HepG2 (cell line): ENCODE results near the gene PPP4R2. TPM values are rescaled to one million over a fixed set of nuclear protein-coding genes. Genes with fewer than 3 reads are reported as not detected.

Source experiments
- ATAC-seq: fragments of 200-7000 bp; cut with Tn5 transposase; 3 replicates; pipeline ENCODE4 v1.9.1; 2020; ENCODE audit warnings: mild to moderate bottlenecking, moderate library complexity
- BruUV-seq: library from RNA; stranded (reverse); fragments of 400-500 nt; replicated peaks from 2 replicates; lab custom pipeline; 2021; lab: Mats Ljungman, UMichigan
- CTCF ChIA-PET: fragments of 300-600 bp; formaldehyde crosslinking; extraction: SDS; loops from one replicate; lab custom pipeline; 2021; ENCODE audit warnings: low total read pairs, inconsistent platforms, low intra/inter-chr PET ratio; lab: Yijun Ruan, JAX
- POLR2A ChIA-PET: fragments of 350-600 bp; sonication (Branson Sonifier 250); formaldehyde crosslinking; loops from one replicate; lab custom pipeline; 2020; ENCODE audit warnings: antibody characterized with exemption, inconsistent platforms; lab: Yijun Ruan, JAX
- DNase-seq: peaks from one replicate; pipeline ENCODE4 v3.0.0-alpha.2; 2015; ENCODE audit warnings: low spot score
- FAIRE-seq: peaks from 3 replicates; lab custom pipeline; 2011; peaks lifted over from hg19 to GRCh38; lab: Jason Lieb, UNC
- H2AFZ ChIP-seq: one replicate; pipeline ENCODE4 v1.6.1; 2011; ENCODE audit warnings: low read length, inconsistent platforms
- H3K27ac ChIP-seq: fragments of 300-600 bp; 3 replicates; pipeline ENCODE4 v1.8.0; 2011; ENCODE audit warnings: mixed run types, mild to moderate bottlenecking, mixed read lengths, low read length, inconsistent platforms; ENCODE audit not compliant: insufficient read depth; ENCODE audit errors: extremely low read length
- H3K27me3 ChIP-seq, 2 experiments: fragments of 200-600 bp in 1 of 2; 2 replicates in 1 of 2; 3 replicates in 1 of 2; pipeline versions ENCODE4 v1.6.0 to v1.8.0; 2011; ENCODE audit warnings: low read length in 2 of 2, mild to moderate bottlenecking in 2 of 2, moderate library complexity in 2 of 2, inconsistent platforms in 1 of 2; ENCODE audit not compliant: insufficient read depth in 2 of 2, control insufficient read depth in 1 of 2
- H3K36me3 ChIP-seq, 2 experiments: fragments of 200-600 bp in 1 of 2; replicated peaks in 1 of 2; 2 replicates in 1 of 2; 3 replicates in 1 of 2; pipeline versions ENCODE4 v1.5.1 to v1.8.0; 2011; ENCODE audit warnings: low read length in 2 of 2, inconsistent platforms in 1 of 2; ENCODE audit not compliant: insufficient read depth in 2 of 2, control insufficient read depth in 1 of 2
- H3K4me1 ChIP-seq: 2 replicates; pipeline ENCODE4 v1.5.1; 2012; ENCODE audit warnings: low read length, inconsistent platforms; ENCODE audit not compliant: insufficient read depth
- H3K4me2 ChIP-seq: 2 replicates; pipeline ENCODE4 v1.6.0; 2011; ENCODE audit warnings: low read depth, low read length, inconsistent platforms
- H3K4me3 ChIP-seq, 3 experiments: fragments of 200-600 bp in 1 of 3; sonication (generic), shearing (Covaris generic) in 1 of 3; replicated peaks in 1 of 3; 2 replicates each; pipeline ENCODE4 v1.5.1; 2011 to 2016; ENCODE audit warnings: low read length in 3 of 3, inconsistent platforms in 2 of 3, low read depth in 2 of 3, mild to moderate bottlenecking in 2 of 3, control low read depth in 1 of 3, mixed read lengths in 1 of 3; ENCODE audit not compliant: insufficient read depth in 1 of 3
- H3K79me2 ChIP-seq: one replicate; pipeline ENCODE4 v1.6.1; 2011; ENCODE audit warnings: low read length, inconsistent platforms; ENCODE audit not compliant: insufficient read depth
- H3K9ac ChIP-seq: 2 replicates; pipeline ENCODE4 v1.6.0; 2011; ENCODE audit warnings: mild to moderate bottlenecking, low read depth, low read length, inconsistent platforms; ENCODE audit not compliant: insufficient read depth
- H3K9me3 ChIP-seq: 2 replicates; pipeline ENCODE4 v1.5.1; 2012; ENCODE audit warnings: mild to moderate bottlenecking, low read length
- H4K20me1 ChIP-seq: 2 replicates; pipeline ENCODE4 v1.6.0; 2011; ENCODE audit warnings: inconsistent platforms, mild to moderate bottlenecking, low read length, moderate library complexity; ENCODE audit not compliant: insufficient read depth
- CEBPB ChIP-seq: IDR thresholded peaks from 2 replicates; pipeline ENCODE4 v1.6.1; 2011; ENCODE audit warnings: low read depth, low read length, improper control_type of control experiment, borderline replicate concordance
- MLX ChIP-seq: IDR thresholded peaks from 2 replicates; pipeline ENCODE4 v1.6.1; 2016
- ZNF253 ChIP-seq: sonication (generic); formaldehyde crosslinking; IDR thresholded peaks from 2 replicates; pipeline ENCODE4 v1.8.0; 2022; ENCODE audit warnings: mild to moderate bottlenecking, missing genetic modification reagents, borderline replicate concordance
- ZNF629 ChIP-seq: sonication (generic); formaldehyde crosslinking; conservative IDR thresholded peaks from 2 replicates; pipeline ENCODE4 v1.5.0; 2020; ENCODE audit warnings: missing genetic modification reagents
- ZNF780A ChIP-seq: sonication (generic); formaldehyde crosslinking; IDR thresholded peaks from 2 replicates; pipeline ENCODE4 v1.8.0; 2022; ENCODE audit warnings: mild to moderate bottlenecking, missing genetic modification reagents, moderate library complexity
- WGBS: methylation state at CpG from one replicate; pipeline ENCODE4 v1.1.6; 2017; ENCODE audit warnings: low lambda C conversion rate; 5-methylcytosine and 5-hydroxymethylcytosine counted together
- in situ Hi-C: cut with HindIII; loops from 2 replicates; pipeline ENCODE4 v1.10.0; 2017; ENCODE audit warnings: low pct_unique_long_range_greater_than_20kb; ENCODE audit not compliant: extremely low pct_ligation_motif_present
- intact Hi-C: fragments of 100-400 bp; cut with micrococcal nuclease; formaldehyde crosslinking; loops from one replicate; pipeline ENCODE4 v1.10.0; 2022; ENCODE audit not compliant: unreplicated experiment
- polyA plus RNA-seq, 8 experiments: library from polyadenylated mRNA; depleted of rRNA in 3 of 8; stranded (reverse) in 7 of 8; unstranded in 1 of 8; fragments of >200 nt; fragmentation: Illumina TruSeq in 4 of 8; extraction: Trizol in 4 of 8; gene quantifications; 2 replicates each; pipeline versions ENCODE4 v1.2.1 to v1.2.3, GENCODE V29; 2011 to 2016; ENCODE audit warnings: low read depth in 4 of 8, missing spikeins in 1 of 8, mixed read lengths in 1 of 8; ENCODE audit not compliant: insufficient read depth in 1 of 8
- total RNA-seq, 5 experiments: library from RNA; depleted of rRNA; stranded (reverse); fragments of >200 nt; fragmentation: Illumina TruSeq; extraction: Trizol; gene quantifications; 2 replicates each; pipeline ENCODE4 v1.2.3, GENCODE V29; 2016; ENCODE audit warnings: low read depth in 1 of 5
- TF ChIP-seq, protein P1 (sequence below): sonication (generic); formaldehyde crosslinking; IDR thresholded peaks from 2 replicates; pipeline ENCODE4 v1.5.0; 2020; ENCODE audit warnings: mild to moderate bottlenecking, missing genetic modification reagents, moderate library complexity

The PPP4R2 gene
- total and polyA plus RNA-seq, 2 of the 13 experiments (the other 11 are each of a cell fraction or from before 2014, with no cell fraction given) = 22.3 to 161 TPM

GRCh38 chr3:73094129-73094528, 97.5 kb downstream of the PPP4R2 start (continued):
- TF ChIP-seq, protein P1, sequence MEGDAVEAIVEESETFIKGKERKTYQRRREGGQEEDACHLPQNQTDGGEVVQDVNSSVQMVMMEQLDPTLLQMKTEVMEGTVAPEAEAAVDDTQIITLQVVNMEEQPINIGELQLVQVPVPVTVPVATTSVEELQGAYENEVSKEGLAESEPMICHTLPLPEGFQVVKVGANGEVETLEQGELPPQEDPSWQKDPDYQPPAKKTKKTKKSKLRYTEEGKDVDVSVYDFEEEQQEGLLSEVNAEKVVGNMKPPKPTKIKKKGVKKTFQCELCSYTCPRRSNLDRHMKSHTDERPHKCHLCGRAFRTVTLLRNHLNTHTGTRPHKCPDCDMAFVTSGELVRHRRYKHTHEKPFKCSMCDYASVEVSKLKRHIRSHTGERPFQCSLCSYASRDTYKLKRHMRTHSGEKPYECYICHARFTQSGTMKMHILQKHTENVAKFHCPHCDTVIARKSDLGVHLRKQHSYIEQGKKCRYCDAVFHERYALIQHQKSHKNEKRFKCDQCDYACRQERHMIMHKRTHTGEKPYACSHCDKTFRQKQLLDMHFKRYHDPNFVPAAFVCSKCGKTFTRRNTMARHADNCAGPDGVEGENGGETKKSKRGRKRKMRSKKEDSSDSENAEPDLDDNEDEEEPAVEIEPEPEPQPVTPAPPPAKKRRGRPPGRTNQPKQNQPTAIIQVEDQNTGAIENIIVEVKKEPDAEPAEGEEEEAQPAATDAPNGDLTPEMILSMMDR = 0 out of 2 replicates have a peak, but pooled peaks have one; percentile 22
- TF ChIP-seq, all 625 proteins: peak for 3

GRCh38 chr3:73094951-73095350, 98.3 kb downstream of the PPP4R2 start:
- Histone ChIP-seq H4K20me1 (no peaks in the 10 kb centered on the region), H3K27me3 (no peaks in the 10 kb centered on the region), H3K4me3 (no peak overlapping the region), H3K27ac (no peak overlapping the region), H2AFZ (no peak overlapping the region), H3K9me3 (no peaks in the 10 kb centered on the region), H3K9ac (no peak overlapping the region), H3K36me3 (no peaks in the 10 kb centered on the region), H3K79me2 (no peaks in the 10 kb centered on the region), H3K4me2 (no peak overlapping the region), H3K4me1 (no peaks in the 10 kb centered on the region)
- TF ChIP-seq CEBPB (peak; percentile 9; the same call in 1 of the 2 replicates), ZNF780A (no peak)
- BruUV-seq = no TSS peak
- ChIA-PET POLR2A (no interaction called here), CTCF (no interaction called here)
- intact Hi-C loops = loop anchor here (5.0 kb wide), 1 partner anchor 632 kb away; no protein-coding TSS in a partner anchor
- FAIRE-seq (no peak), ATAC-seq (peak; percentile 66), DNase-seq (no peak)
- in situ Hi-C loops = loop anchor here (5.0 to 25.0 kb wide), 2 partner anchors 407 to 1383 kb away; no protein-coding TSS in a partner anchor
- WGBS = 67% methylated on average over 3 of the region's 12 CpGs

DNA sequence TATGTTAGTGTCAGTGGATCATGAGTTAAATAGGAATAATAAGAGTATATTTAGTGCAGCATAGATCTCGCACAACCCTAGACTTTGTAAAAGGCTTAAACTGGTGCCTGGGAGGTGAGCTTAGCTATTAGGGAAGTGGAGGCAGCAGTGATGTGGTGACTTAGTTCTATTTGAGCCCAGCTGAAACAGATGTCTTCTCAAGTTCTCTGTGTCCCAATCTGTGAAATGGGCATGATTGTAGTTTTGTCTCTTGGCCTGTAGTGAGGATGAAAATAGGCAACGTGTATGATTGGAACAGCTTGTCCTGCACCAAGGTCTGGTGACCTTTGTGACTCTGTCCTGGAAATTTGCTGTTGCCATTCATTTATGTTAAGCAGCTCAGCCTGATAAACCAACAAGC, 99.6 kb downstream of the PPP4R2 start:
- CTCF ChIA-PET = no interaction called here

More for the DNA sequence above, 99.6 kb downstream of the PPP4R2 start:
- ATAC-seq (no peak), FAIRE-seq (no peak), DNase-seq (no peak)
- Histone ChIP-seq H3K4me3 (no peak overlapping the region), H3K9ac (no peak overlapping the region), H2AFZ (no peak overlapping the region), H3K27me3 (no peaks in the 10 kb centered on the region), H3K4me1 (peaks cover 4% of the 10 kb centered on the region), H3K9me3 (no peaks in the 10 kb centered on the region), H4K20me1 (no peaks in the 10 kb centered on the region), H3K4me2 (no peak overlapping the region), H3K27ac (no peak overlapping the region), H3K79me2 (no peaks in the 10 kb centered on the region), H3K36me3 (no peaks in the 10 kb centered on the region)
- intact Hi-C loops (no loop called here), in situ Hi-C loops (loop anchor here (5.0 to 25.0 kb wide), 2 partner anchors 406 to 1384 kb away; no protein-coding TSS in a partner anchor)
- POLR2A ChIA-PET = no interaction called here
- BruUV-seq = no TSS peak
- TF ChIP-seq ZNF629 (peak; percentile 51), ZNF253 (CRISPR knock-in tag) (no peak), MLX (CRISPR knock-in tag) (no peak)
- WGBS = 48% methylated on average over 2 of the region's 2 CpGs
